GM08714 (cell line): ENCODE results near the gene NRN1.
"Not testable (repeated sequence)": the region's sequence is repeated elsewhere in the genome, so short reads cannot be mapped to it uniquely, and the experiment has no call there.

Experiments used
- H3K4me3 ChIP-seq: fragments of 200-500 bp; sonication (Bioruptor generic); 2 replicates; pipeline ENCODE4 v1.5.1; 2014; ENCODE audit warnings: mild to moderate bottlenecking, low read length, inconsistent platforms
- ZNF274 ChIP-seq: IDR thresholded peaks from 2 replicates; pipeline ENCODE4 v1.6.1; 2012; ENCODE audit warnings: mild to moderate bottlenecking, low read depth, low read length

The NRN1 gene, protein sequence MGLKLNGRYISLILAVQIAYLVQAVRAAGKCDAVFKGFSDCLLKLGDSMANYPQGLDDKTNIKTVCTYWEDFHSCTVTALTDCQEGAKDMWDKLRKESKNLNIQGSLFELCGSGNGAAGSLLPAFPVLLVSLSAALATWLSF

DNA sequence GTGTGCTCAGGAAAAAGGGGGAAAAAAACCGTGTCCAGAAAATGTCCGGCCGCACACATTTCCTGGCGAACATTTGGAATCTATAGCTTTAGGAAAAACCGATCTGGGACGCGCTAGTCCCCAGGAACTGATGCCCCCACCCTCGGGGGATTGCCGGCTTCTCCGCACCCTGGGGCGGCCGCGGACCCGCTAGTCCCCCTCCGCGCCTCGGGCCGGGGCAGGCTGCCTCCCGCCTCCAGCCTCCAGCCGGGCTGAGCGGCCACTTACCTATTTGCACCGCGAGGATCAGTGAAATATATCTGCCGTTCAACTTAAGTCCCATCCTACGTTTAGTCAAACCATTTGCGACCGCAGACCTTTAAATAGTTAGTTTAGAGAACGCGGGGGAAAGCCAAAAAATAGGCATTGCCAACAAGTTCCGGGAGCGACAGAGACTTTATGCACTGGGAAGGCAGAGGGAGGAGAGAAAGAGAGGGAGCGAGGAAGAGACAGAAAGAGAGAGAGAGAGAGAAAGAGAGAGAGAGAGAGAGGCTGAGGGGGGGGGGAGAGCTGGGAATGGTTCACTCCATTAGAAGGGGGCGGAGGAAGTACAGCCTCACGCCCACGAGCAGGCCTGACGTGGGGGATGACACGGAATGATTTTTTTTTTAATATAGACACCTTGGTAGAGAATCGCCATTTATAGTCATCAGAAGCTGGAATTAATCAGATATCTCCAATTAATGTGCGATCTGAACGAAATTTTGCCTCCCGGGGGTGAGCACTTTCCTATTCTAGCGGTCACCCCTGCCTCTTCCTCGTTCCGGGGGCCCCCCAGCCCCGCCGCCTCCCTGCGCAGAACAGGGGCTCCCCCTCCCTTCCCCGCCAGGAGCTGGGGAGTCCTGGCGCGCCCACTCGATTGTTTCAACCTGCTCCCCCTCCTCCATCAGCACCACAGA is at the start of gene NRN1:
Gene NRN1, minus strand, starts transcription at position 498 of the 938 bp plus-strand sequence. Its CDS starts 176 bp downstream, at position 322.
- H3K4me3 ChIP-seq, result peak within 1 kb of the TSS; percentile 88
- TF ChIP-seq ZNF274, result no peak

- no peak for TF ChIP-seq ZNF274
- no peak overlapping the region for H3K4me3 ChIP-seq
Observed at GRCh38 chr6:6052216-6052615, 45.5 kb upstream of the NRN1 start.

DNA sequence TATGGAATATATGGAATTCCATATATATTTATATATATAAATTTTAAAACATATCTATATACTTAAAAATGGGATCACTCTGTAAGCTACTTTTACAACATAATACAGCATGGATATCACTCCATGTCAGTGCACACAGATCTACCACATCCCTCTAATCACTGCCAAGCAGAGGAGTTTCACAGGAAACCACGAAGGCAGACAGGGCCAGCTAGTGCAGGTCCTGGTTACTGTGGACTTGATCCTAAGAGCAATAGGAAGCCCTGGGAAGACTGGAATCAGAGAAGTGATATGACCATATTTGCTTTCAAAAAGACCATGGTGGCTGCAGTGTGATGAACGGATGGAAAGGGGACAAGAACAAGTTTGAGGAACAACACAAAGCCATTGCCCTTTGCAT is 40.0 kb upstream of the NRN1 start:
- TF ChIP-seq ZNF274, result no peak
- no peak overlapping the region for H3K4me3 ChIP-seq

DNA sequence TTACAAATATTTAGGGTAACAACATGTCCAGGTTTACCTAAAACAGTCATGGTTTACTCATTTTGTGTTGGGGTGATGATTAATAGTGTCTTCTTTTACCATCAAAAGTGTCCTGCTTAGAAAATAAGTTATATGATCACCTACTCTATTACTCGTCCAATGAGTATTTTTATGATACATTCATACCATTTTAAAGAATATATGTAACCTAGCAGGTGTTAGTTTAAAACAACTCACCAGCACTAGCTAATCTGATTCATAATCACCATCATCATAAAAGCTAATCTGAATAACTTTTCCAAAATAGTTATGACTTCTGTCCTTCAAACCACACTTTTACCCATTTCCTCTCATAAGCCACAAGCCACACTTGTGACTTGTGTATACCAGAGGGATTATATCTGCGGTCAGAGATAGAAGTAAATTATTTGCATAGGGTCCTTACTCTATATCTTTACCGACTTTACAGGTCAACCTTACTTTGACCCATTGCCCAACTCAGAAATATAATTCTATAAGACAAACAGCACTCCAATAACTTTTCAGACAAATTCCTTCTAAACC is 33.3 kb upstream of the NRN1 start:
- no peak overlapping the region for H3K4me3 ChIP-seq
- TF ChIP-seq ZNF274, result no peak

GRCh38 chr6:6037179-6037578 is 30.5 kb upstream of the NRN1 start:
- no peak for TF ChIP-seq ZNF274
- no peak overlapping the region for H3K4me3 ChIP-seq

DNA sequence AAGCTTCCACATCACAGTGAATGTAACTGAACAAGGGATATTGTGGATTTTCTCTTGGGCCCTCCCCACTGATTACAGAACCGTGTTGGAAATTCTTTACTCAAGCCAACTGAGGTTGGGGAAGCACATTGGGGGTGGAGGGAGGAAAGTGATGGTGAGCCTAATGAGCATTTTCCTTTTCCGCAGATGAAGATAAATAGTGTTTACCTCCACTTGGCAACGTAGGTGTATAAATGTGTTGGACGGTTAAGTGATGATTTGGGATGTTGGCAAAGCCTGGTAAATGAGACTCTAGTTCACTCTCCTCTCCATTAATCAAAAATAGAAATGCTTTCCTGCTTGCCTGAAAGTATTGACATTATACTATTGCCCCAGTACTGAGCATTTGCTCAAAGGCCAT is 27.1 kb upstream of the NRN1 start:
- TF ChIP-seq ZNF274, result no peak
- H3K4me3 ChIP-seq, result no peak overlapping the region

- no peak for TF ChIP-seq ZNF274
- no peak overlapping the region for H3K4me3 ChIP-seq
Observed at GRCh38 chr6:6026513-6027205, 19.9 kb upstream of the NRN1 start.

- no peak for TF ChIP-seq ZNF274
- H3K4me3 ChIP-seq, result no peak overlapping the region
Observed at GRCh38 chr6:6025736-6026135, 19.0 kb upstream of the NRN1 start.

DNA sequence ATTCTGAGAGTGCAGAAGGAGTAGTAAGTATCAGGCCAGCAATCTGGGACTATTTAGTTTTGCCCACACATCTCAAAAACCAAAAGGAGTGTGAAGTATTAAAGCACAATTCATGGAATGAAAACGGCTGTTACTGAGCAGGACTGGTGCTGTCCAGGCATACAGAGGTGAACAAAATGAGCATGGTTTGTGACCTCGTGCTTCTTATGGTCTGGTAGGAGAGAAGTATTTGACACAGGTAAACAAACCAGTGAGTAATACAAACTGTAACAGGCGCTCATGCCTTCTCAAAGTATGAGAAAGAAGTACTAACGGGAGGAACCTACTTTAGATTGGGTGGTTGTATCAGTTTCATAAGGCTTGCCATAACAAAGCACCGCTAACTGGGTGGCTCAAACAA is 17.5 kb upstream of the NRN1 start:
- H3K4me3 ChIP-seq, result no peak overlapping the region
- TF ChIP-seq ZNF274, result no peak

DNA sequence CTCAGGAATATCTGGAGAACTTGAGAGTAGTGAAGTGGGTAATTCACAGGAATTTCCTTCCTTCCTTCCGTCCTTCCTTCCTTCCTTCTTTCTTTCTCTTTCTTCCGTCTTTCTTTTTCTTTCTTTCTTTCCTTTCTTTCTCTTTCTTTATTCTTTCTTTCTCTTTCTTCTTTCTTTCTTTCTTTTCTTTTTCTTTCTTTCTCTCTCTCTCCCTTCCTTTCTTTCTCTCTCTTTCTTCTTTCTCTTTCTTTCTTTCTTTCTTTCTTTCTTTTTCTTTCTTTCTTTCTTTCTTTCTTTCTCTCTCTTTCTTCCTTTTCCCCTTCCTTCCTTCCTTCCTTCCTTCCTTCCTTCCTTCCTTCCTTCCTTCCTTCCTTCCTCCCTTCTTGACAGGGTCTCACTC is 16.1 kb upstream of the NRN1 start:
- not testable (repeated sequence) for H3K4me3 ChIP-seq

GRCh38 chr6:6008648-6009421 is 2.1 kb upstream of the NRN1 start:
- no peak for TF ChIP-seq ZNF274
- peak overlapping the region; percentile 88 for H3K4me3 ChIP-seq

DNA sequence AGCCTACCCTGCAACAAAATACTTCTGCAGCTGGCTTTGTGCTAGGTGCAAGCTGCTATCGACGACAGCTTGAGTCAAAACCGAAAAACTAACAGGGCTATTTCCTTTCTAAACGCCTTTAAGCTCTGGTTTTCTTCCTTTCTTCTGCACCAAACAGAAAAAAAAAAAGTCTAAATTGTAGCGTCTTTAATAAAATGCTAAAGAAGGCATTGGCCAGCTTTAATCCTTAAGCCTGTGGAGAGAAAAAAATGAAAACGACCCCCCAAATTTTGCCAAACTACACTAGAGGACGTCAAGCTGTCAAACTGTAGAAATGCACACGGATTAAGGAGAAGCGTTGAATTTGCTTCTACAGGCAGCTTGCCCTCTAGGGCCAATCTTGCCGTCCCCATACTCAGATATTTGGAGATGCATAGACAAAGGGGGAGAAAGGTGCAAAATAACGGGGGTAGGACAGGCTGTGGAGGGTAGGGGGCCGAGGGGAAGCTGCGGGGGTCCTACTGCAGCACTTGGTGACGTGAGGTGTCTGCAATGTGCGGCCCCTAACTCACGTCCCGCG is 1.4 kb upstream of the NRN1 start:
- H3K4me3 ChIP-seq, result peak overlapping the region; percentile 88
- TF ChIP-seq ZNF274, result no peak

- H3K4me3 ChIP-seq, result peak overlapping the region; percentile 88
- no peak for TF ChIP-seq ZNF274
Observed at GRCh38 chr6:6007366-6008088, 802 bp upstream of the NRN1 start.
